Vagina (tissue), 2 donors: ENCODE data around the gene ZWILCH. TPM values are rescaled to one million over a fixed set of nuclear protein-coding genes. Genes with fewer than 3 reads are reported as not detected.

Experiments used
- DNase-seq, 2 donors: peaks; one replicate each; pipeline ENCODE4 v3.0.0-alpha.2; 2017; ENCODE audit errors: extremely low spot score in 2 of 2
- H3K27ac ChIP-seq: fragments of 200-600 bp; sonication (generic); one replicate; pipeline ENCODE4 v1.5.1; 2019
- H3K27me3 ChIP-seq: fragments of 200-600 bp; sonication (generic); one replicate; pipeline ENCODE4 v1.5.1; 2019
- H3K36me3 ChIP-seq, 2 donors: fragments of 200-600 bp; sonication (generic); one replicate each; pipeline ENCODE4 v1.5.1; 2017 to 2019
- H3K4me1 ChIP-seq: fragments of 200-600 bp; sonication (generic); one replicate; pipeline ENCODE4 v1.5.1; 2019
- H3K4me3 ChIP-seq, 2 donors: fragments of 200-600 bp; sonication (generic); 1 replicate in 1 of 2; 2 replicates in 1 of 2; pipeline ENCODE4 v1.5.1; 2016 to 2019
- H3K9me3 ChIP-seq: fragments of 200-600 bp; sonication (generic); one replicate; pipeline ENCODE4 v1.5.1; 2019
- CTCF ChIP-seq, 3 experiments: fragments of 450-650 bp in 2 of 3; fragments of 200-600 bp in 1 of 3; sonication (generic) in 1 of 3; IDR thresholded peaks; one replicate each; pipeline ENCODE4 v1.5.1; 2017 to 2019; ENCODE audit warnings: antibody characterized with exemption in 3 of 3, mild to moderate bottlenecking in 2 of 3, moderate library complexity in 2 of 3
- POLR2A ChIP-seq, 2 donors: fragments of 450-650 bp; IDR thresholded peaks; one replicate each; pipeline ENCODE4 v1.6.1; 2017; ENCODE audit warnings: antibody characterized with exemption in 2 of 2, mild to moderate bottlenecking in 2 of 2, moderate library complexity in 2 of 2
- POLR2AphosphoS5 ChIP-seq, 2 donors: sonication (generic); formaldehyde crosslinking; IDR thresholded peaks; one replicate each; pipeline ENCODE4 v1.9.0; 2017; ENCODE audit warnings: antibody characterized with exemption in 2 of 2, mild to moderate bottlenecking in 2 of 2, low read depth in 1 of 2; ENCODE audit not compliant: insufficient read depth in 1 of 2
- intact Hi-C: fragments of 100-400 bp; cut with DNase I; formaldehyde crosslinking; loops from one replicate; pipeline ENCODE4 v1.15.1; 2023
- total RNA-seq: library from RNA; depleted of rRNA; stranded (reverse); fragments of >200 nt; gene quantifications from one replicate; pipeline ENCODE4 v1.2.3, GENCODE V29; 2016

Gene ZWILCH
- total RNA-seq, 1 donor from 2014 or later: 2.2 TPM

- DNase-seq: no peak
- no peaks in the 10 kb centered on the region for H3K9me3 ChIP-seq
- no peaks in the 10 kb centered on the region for H3K4me1 ChIP-seq
- TF ChIP-seq CTCF (IDR thresholded peaks at IDR 0.05) (no peak), POLR2AphosphoS5 (IDR thresholded peaks at IDR 0.05; ENCODE audit: insufficient read depth in 1 of 2, low read depth in 1 of 2) (no peak), POLR2A (IDR thresholded peaks at IDR 0.05) (no peak)
- H3K4me3 ChIP-seq: no peak overlapping the region
- no peak overlapping the region for H3K27ac ChIP-seq
- intact Hi-C loops: no loop called here
- H3K36me3 ChIP-seq: no peaks in the 10 kb centered on the region
- no peaks in the 10 kb centered on the region for H3K27me3 ChIP-seq
Observed at GRCh38 chr15:66560856-66561525, 55.9 kb downstream of the ZWILCH start.

GRCh38 chr15:66563126-66563525, 58.0 kb downstream of the ZWILCH start:
- Histone ChIP-seq H3K27ac (no peak overlapping the region), H3K36me3 (no peaks in the 10 kb centered on the region), H3K4me3 (no peak overlapping the region), H3K4me1 (no peaks in the 10 kb centered on the region), H3K9me3 (no peaks in the 10 kb centered on the region), H3K27me3 (no peaks in the 10 kb centered on the region)
- intact Hi-C loops: no loop called here
- TF ChIP-seq POLR2A (IDR thresholded peaks at IDR 0.05) (no peak), POLR2AphosphoS5 (IDR thresholded peaks at IDR 0.05; ENCODE audit: insufficient read depth in 1 of 2, low read depth in 1 of 2) (no peak), CTCF (IDR thresholded peaks at IDR 0.05) (no peak)
- no peak for DNase-seq

GRCh38 chr15:66563566-66564110, 58.5 kb downstream of the ZWILCH start:
- intact Hi-C loops: no loop called here
- Histone ChIP-seq H3K4me3 (no peak overlapping the region), H3K36me3 (no peaks in the 10 kb centered on the region), H3K4me1 (no peaks in the 10 kb centered on the region), H3K27ac (no peak overlapping the region), H3K27me3 (no peaks in the 10 kb centered on the region), H3K9me3 (no peaks in the 10 kb centered on the region)
- no peak for DNase-seq
- TF ChIP-seq POLR2A (IDR thresholded peaks at IDR 0.05) (no peak), POLR2AphosphoS5 (IDR thresholded peaks at IDR 0.05; ENCODE audit: insufficient read depth in 1 of 2, low read depth in 1 of 2) (no peak)

DNA sequence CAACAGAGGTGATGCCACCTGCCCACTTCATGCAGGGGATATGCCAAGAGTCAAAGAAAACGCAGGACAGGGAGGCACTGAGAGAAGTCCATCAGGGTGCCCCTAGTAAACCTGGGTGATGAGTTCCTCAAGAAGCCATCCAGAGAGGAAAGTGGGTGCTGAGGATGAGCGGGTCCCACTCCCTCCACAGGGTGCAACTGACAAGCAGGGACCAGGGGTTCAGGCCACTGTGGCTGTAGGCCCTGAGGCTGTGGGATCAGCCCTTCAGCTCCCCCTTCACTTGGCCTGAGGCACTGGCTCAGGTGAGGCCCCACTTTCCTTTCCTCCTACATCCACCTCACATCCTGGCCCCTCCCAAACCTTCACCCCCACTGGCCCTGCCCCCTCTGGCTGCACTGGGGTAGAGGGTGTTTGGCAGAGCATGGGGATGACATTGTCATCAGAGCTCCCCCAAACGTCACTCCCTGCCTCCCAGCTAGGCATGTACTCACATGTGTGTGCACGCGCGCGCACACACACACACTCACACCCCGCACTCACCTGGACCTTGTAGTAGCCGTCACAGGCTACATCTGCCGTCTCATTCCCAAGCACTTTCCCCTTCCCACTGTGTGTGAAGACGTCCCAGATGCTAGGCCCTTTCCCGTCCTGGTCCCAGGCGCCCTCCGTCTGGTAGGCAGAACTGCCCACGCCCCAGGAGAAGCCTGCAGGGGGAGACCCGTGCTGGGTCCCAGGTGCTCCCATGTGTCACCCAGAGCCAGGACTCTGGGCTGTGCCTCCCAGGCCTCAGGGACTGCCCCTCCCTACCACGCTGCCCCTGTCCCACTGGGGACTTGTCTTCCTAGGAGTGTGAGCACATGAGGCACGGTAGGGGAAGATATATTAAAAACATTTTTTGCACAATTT, 59.3 kb downstream of the ZWILCH start:
- intact Hi-C loops: no loop called here

More for the DNA sequence above, 59.3 kb downstream of the ZWILCH start:
- Histone ChIP-seq H3K36me3 (no peaks in the 10 kb centered on the region), H3K27ac (no peak overlapping the region), H3K4me1 (no peaks in the 10 kb centered on the region), H3K4me3 (no peak overlapping the region), H3K9me3 (no peaks in the 10 kb centered on the region), H3K27me3 (no peaks in the 10 kb centered on the region)
- no peak for TF ChIP-seq POLR2AphosphoS5 (IDR thresholded peaks at IDR 0.05; ENCODE audit: insufficient read depth in 1 of 2, low read depth in 1 of 2)
- no peak for TF ChIP-seq CTCF (IDR thresholded peaks at IDR 0.05)
- TF ChIP-seq POLR2A (IDR thresholded peaks at IDR 0.05): no peak
- DNase-seq: no peak
